Stimulated activated naive CD8-positive, alpha-beta T cell treated with anti-CD3 and anti-CD28 coated beads, Interleukin-15, Interleukin-2, amounts not matched to agents 100 U/mL and 50 U/mL, for 24 hours (primary cell): ENCODE measurements around the gene ATP7B.
"Not testable (repeated sequence)": the region's sequence is repeated elsewhere in the genome, so short reads cannot be mapped to it uniquely, and the experiment has no call there.

Experiments
- ATAC-seq: fragments of 150-1000 bp; cut with Tn5 transposase; one replicate; pipeline ENCODE4 v1.10.0; 2021
- DNase-seq: peaks from one replicate; pipeline ENCODE4 v3.0.0; 2021

The ATP7B gene

GRCh38 chr13:52010890-52011631, at the start of gene ATP7B:
Gene ATP7B, minus strand, starts transcription at chr13:52011450. Its CDS starts 113 bp downstream, at chr13:52011337.
- DNase-seq (peak; percentile 27), ATAC-seq (no peak)

GRCh38 chr13:52053460-52053859, 42.2 kb upstream of the ATP7B start:
- DNase-seq (no peak), ATAC-seq (no peak)

- DNase-seq (no peak), ATAC-seq (no peak)
These were observed 40.1 kb upstream of the ATP7B start for GRCh38 chr13:52051400-52051799.

- ATAC-seq (no peak), DNase-seq (no peak)
These were observed 37.3 kb upstream of the ATP7B start for GRCh38 chr13:52048516-52048915.

GRCh38 chr13:52047463-52047862, 36.2 kb upstream of the ATP7B start:
- ATAC-seq (no peak), DNase-seq (no peak)

GRCh38 chr13:52043675-52044074, 32.4 kb upstream of the ATP7B start:
- DNase-seq (no peak), ATAC-seq (no peak)

- ATAC-seq (no peak), DNase-seq (no peak)
These were observed 24.8 kb upstream of the ATP7B start for GRCh38 chr13:52036037-52036436.

- no peak for ATAC-seq
- no peak for DNase-seq
These were observed 23.5 kb upstream of the ATP7B start for GRCh38 chr13:52034616-52035226.

- no peak for DNase-seq
- ATAC-seq, result no peak
These were observed 21.8 kb upstream of the ATP7B start for GRCh38 chr13:52033039-52033438.

GRCh38 chr13:52030401-52030800, 19.2 kb upstream of the ATP7B start:
- not testable (repeated sequence) for DNase-seq, ATAC-seq

- no peak for ATAC-seq
- DNase-seq, result no peak
These were observed 18.3 kb upstream of the ATP7B start for GRCh38 chr13:52029569-52029968.

GRCh38 chr13:52027832-52028231, 16.6 kb upstream of the ATP7B start:
- no peak for ATAC-seq

GRCh38 chr13:52026246-52026626, 15.0 kb upstream of the ATP7B start:
- DNase-seq (no peak), ATAC-seq (no peak)

More at GRCh38 chr13:52027832-52028231, 16.6 kb upstream of the ATP7B start:
- no peak for DNase-seq

- DNase-seq, result no peak
- no peak for ATAC-seq
These were observed 14.4 kb upstream of the ATP7B start for GRCh38 chr13:52025475-52026245.

- no peak for DNase-seq
- no peak for ATAC-seq
These were observed 13.2 kb upstream of the ATP7B start, which contains the start of gene UTP14C for GRCh38 chr13:52024481-52024880. Gene UTP14C, plus strand, starts transcription at chr13:52024691. Its CDS starts 4,114 bp downstream, at chr13:52028805.

- no peak for ATAC-seq
- no peak for DNase-seq
These were observed 11.1 kb upstream of the ATP7B start for GRCh38 chr13:52022356-52022755.

- ATAC-seq (no peak), DNase-seq (no peak)
These were observed 8.9 kb upstream of the ATP7B start for GRCh38 chr13:52020191-52020590.

GRCh38 chr13:52016296-52016695, 5.0 kb upstream of the ATP7B start:
- no peak for ATAC-seq
- no peak for DNase-seq

- no peak for DNase-seq
- no peak for ATAC-seq
These were observed 1.2 kb upstream of the ATP7B start for GRCh38 chr13:52012512-52012836.

- DNase-seq, result peak; percentile 99
- ATAC-seq, result peak; percentile 99
These were observed 622 bp upstream of the ATP7B start, which contains the start of gene ALG11 for GRCh38 chr13:52011632-52012511. Gene ALG11, plus strand, starts transcription at chr13:52012398. Its CDS starts 21 bp downstream, at chr13:52012419.

- ATAC-seq, result no peak
- no peak for DNase-seq
These were observed 1.3 kb downstream of the ATP7B start for GRCh38 chr13:52009946-52010345.
